GM12878 (cell line): ENCODE results near the gene FRYL. TPM values are rescaled to one million over a fixed set of nuclear protein-coding genes. Genes with fewer than 3 reads are reported as not detected.

Experiments
- CBX3 ChIP-seq: fragments of 200-600 bp; sonication (generic); IDR thresholded peaks from 2 replicates; pipeline ENCODE4 v1.6.1; 2016; ENCODE audit warnings: low read depth, borderline replicate concordance
- E2F4 ChIP-seq: IDR thresholded peaks from 2 replicates; pipeline ENCODE4 v1.6.1; 2012; ENCODE audit warnings: low read depth, low read length, improper control_type of control experiment
- HDAC2 ChIP-seq: fragments of 200-600 bp; sonication (generic); IDR thresholded peaks from 2 replicates; pipeline ENCODE4 v1.6.1; 2017
- IRF3 ChIP-seq: fragments of 450-650 bp; IDR thresholded peaks from 2 replicates; pipeline ENCODE4 v1.6.1; 2014; ENCODE audit warnings: mild to moderate bottlenecking
- JUNB ChIP-seq: IDR thresholded peaks from 2 replicates; pipeline ENCODE4 v1.6.1; 2016; ENCODE audit warnings: antibody characterized with exemption, mild to moderate bottlenecking
- MLLT1 ChIP-seq: fragments of 450-650 bp; IDR thresholded peaks from 2 replicates; pipeline ENCODE4 v1.6.1; 2016; ENCODE audit warnings: mild to moderate bottlenecking
- MTA2 ChIP-seq: fragments of 450-650 bp; IDR thresholded peaks from 2 replicates; pipeline ENCODE4 v1.6.1; 2016; ENCODE audit warnings: low read depth, mild to moderate bottlenecking, moderate library complexity
- NR2C2 ChIP-seq: IDR thresholded peaks from 2 replicates; pipeline ENCODE4 v1.6.1; 2011; ENCODE audit warnings: borderline replicate concordance, low read depth; ENCODE audit not compliant: control insufficient read depth, insufficient read length
- PAX5 ChIP-seq: IDR thresholded peaks from 2 replicates; pipeline ENCODE4 v1.6.1; 2011; ENCODE audit warnings: low read depth, low read length, borderline replicate concordance
- PML ChIP-seq: IDR thresholded peaks from 2 replicates; pipeline ENCODE4 v1.6.1; 2012; ENCODE audit warnings: low read length, inconsistent platforms
- PRDM15 ChIP-seq: fragments of 450-650 bp; formaldehyde crosslinking; IDR thresholded peaks from 2 replicates; pipeline ENCODE4 v1.4.0; 2020; ENCODE audit warnings: mild to moderate bottlenecking, moderate library complexity
- REST ChIP-seq: IDR thresholded peaks from 2 replicates; pipeline ENCODE4 v1.6.1; 2012; ENCODE audit warnings: mild to moderate bottlenecking, low read depth, low read length
- SMC3 ChIP-seq: IDR thresholded peaks from 2 replicates; pipeline ENCODE4 v1.6.1; 2011; ENCODE audit warnings: low read length, improper control_type of control experiment, borderline replicate concordance
- STAT3 ChIP-seq: IDR thresholded peaks from 2 replicates; pipeline ENCODE4 v1.6.1; 2011; ENCODE audit warnings: low read depth, low read length, improper control_type of control experiment
- TAF1 ChIP-seq: IDR thresholded peaks from 2 replicates; pipeline ENCODE4 v1.6.1; 2011; ENCODE audit warnings: mild to moderate bottlenecking, low read depth, low read length, borderline replicate concordance
- TARDBP ChIP-seq: IDR thresholded peaks from 2 replicates; pipeline ENCODE4 v1.6.1; 2016; ENCODE audit warnings: borderline replicate concordance
- TCF12 ChIP-seq: IDR thresholded peaks from 2 replicates; pipeline ENCODE4 v1.6.1; 2011; ENCODE audit warnings: low read depth, mild to moderate bottlenecking, low read length
- USF1 ChIP-seq: IDR thresholded peaks from 2 replicates; pipeline ENCODE4 v1.6.1; 2011; ENCODE audit warnings: borderline replicate concordance, low read depth, mild to moderate bottlenecking, moderate library complexity, mixed read lengths, low read length; ENCODE audit not compliant: insufficient read depth; ENCODE audit errors: extremely low read length
- polyA plus RNA-seq, 11 experiments: library from polyadenylated mRNA; depleted of rRNA in 4 of 11; unstranded in 6 of 11; stranded (reverse) in 5 of 11; fragments of >200 nt; fragmentation: Nextera tagmentation in 4 of 11; fragmentation: Illumina TruSeq in 1 of 11; extraction: Ambion mirVana in 4 of 11; extraction: Trizol in 1 of 11; gene quantifications; 1 replicate in 1 of 11; 2 replicates in 10 of 11; pipeline versions ENCODE4 v1.2.1 to v1.2.3, GENCODE V29; 2011 to 2016; ENCODE audit warnings: inconsistent platforms in 2 of 11, missing spikeins in 2 of 11, low read depth in 1 of 11
- total RNA-seq, 4 experiments: library from RNA; depleted of rRNA in 3 of 4; stranded (reverse); fragments of >200 nt in 3 of 4; fragmentation: Illumina TruSeq in 1 of 4; extraction: Trizol in 1 of 4; gene quantifications; 2 replicates each; pipeline versions ENCODE4 v1.2.1 to v1.2.3, GENCODE V29; 2013 to 2021

Gene FRYL
- total and polyA plus RNA-seq, 10 of the 15 experiments (the other 5 are each of a cell fraction or from before 2014, with no cell fraction given), result 10.3 to 50.6 (median 28.7) TPM

- TF ChIP-seq PRDM15 (CRISPR knock-in tag), result no peak
- TF ChIP-seq CBX3, result no peak
- peak; percentile 77 for TF ChIP-seq TAF1
- TF ChIP-seq E2F4, result no peak
- TF ChIP-seq NR2C2, result no peak
- TF ChIP-seq PML, result peak; percentile 82
- TF ChIP-seq JUNB, result peak; percentile 54
- TF ChIP-seq MLLT1, result no peak
- peak; percentile 98 for TF ChIP-seq IRF3
- no peak for TF ChIP-seq TCF12
- no peak for TF ChIP-seq PAX5
- no peak for TF ChIP-seq TARDBP
- TF ChIP-seq REST, result no peak
- TF ChIP-seq MTA2, result no peak
- no peak for TF ChIP-seq HDAC2
- TF ChIP-seq SMC3, result no peak
- no peak for TF ChIP-seq USF1
- TF ChIP-seq STAT3, result no peak
Measured at GRCh38 chr4:48779998-48780864, at the start of gene FRYL (continued).
